ENCODE measurements around the gene SLCO1A2.

Gene SLCO1A2

DNA sequence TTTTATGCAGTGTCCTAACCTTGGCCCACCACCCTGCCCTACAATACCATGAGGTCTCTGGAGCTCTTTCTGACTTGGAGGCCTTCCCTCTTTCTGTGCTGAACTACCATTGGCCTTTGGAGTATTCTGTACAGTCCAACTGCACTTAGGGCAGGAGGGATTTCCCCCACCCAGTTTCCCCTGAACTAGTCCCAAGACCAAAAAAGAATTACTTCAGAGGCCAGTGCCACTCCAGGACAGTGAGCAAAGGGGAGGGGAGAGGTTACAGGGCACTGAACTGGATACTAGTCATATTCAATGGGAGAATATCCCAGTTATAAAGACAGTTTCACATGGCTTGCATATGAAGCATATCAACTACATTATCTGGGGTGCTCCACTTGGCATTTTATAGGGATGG is 6.1 kb downstream of the SLCO1A2 start:
- DNase-seq = no peak

DNA sequence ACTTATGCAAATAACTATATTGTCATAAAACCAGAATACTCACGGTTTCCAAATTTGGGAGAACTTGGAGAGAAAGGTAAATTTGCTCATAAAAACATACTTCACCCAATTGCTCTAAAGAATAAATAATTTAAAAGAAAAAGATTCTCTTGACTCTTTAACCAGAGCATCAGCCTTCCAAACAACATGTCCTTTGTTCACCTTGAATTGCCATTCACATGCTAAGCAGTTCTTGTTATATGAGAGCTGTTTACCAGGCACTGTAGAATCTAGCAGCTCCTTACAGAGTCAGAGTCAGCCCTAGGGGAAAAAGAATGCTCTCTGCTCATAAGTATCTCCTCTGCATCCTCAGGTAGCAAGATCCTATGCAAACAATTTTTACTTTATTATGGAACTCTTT is 10.2 kb downstream of the SLCO1A2 start:
- no peak for DNase-seq

DNA sequence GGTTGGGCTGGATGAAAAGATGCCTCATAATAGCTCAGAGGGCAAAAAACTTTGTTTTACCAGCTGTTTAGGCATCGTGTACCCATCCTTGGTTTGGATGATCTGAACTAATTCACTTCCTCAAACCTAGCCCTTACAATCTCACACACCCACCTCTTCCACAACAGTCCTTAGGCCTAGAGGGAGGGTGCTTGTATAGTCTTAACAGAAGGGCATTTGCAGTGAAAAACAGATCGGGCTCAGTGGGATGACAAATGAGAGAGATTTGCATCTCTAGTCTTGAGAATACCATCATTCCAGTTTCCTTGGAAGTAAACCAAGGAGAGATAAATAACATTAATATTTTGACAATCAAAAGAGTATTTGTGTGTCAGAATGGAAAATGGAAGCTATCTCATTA is 11.0 kb downstream of the SLCO1A2 start:
- no peak for DNase-seq

DNA sequence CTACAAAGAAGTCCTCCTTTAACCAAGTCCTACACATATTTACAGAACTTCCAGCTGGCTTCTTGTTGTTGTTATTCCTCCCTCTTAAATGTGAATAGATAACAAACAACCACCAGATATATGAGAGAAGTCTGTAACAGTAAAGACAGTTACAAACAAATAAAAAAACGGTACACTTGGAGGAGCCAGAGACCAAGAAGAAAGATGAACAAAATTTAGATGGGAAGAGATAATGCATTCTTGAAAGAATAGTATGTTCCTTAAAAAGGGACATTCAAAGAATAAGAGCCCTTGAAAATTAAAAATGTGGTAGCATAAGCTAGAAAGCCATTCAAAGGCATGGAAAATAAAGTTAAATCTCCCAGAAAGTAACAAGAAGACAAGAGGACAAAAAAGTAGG is 25.9 kb downstream of the SLCO1A2 start:
- no peak for DNase-seq

DNA sequence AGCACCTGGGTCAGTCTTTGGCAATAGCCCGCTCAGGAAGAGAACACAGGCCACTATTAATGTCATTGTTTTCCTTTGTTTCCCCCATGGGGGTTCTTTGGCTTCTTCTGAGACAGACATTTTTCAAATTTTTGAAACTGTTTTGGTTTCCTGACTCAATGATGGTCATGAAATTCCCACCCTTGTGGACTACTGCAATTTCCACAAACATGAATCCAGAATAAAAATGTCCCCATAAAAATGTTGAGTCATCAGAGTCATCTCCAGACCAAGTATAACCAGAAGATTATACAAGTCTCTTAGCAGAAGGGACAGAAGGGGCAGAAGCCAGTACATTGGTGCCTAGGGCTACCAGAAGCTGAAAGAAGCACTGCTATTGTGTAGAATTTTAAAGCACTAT is 29.1 kb downstream of the SLCO1A2 start:
- no peak for DNase-seq

DNA sequence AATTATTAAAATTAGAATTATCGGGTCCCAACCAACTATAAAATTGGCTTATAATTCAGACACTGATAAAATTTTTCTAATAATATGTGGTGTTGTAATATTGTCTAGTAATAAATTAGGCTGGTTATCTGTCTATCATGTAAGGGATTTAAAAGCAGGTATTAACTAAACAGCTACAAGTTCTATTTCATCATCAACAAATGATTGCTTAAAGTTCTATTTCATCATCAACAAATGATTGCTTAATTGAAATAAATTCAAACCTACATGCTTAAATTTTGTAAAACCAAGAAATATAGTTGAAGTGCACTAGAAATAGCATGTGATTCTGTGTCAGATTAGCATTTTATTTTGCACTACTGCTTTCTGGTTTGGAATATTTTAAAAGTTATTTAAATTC is 34.1 kb downstream of the SLCO1A2 start:
- no peak for DNase-seq

DNA sequence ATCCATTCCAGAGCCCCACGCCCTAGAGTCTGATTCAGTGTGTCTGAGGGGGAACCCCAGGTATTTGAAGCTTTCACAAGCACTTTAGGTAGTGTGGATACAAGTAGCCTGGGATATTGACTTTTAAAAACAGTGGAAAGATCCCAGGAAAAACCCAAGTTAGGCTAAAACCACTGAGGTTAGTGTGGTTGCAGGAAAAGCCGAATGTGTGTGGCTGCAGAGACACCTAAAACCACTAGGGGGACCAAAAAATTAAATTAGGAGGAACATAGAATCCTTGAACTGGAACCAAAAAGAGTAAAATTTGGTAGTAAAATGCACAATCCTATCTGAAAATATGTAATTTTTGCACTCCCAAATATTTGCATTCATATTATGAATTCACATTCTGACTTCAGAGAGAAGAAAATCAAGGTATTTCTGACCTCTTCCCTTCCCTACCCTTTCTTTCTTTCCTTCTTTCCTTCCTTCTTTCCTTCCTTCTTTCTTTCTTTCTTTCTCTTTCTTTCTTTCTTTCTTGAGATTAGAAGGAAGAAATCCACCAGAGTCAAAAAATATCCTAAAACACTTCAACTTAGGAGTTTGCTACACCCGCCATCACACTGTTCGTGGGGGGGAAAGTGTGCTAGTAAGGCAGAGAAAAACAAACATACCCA is 37.8 kb downstream of the SLCO1A2 start:
- DNase-seq = peak; percentile 35 to 57

DNA sequence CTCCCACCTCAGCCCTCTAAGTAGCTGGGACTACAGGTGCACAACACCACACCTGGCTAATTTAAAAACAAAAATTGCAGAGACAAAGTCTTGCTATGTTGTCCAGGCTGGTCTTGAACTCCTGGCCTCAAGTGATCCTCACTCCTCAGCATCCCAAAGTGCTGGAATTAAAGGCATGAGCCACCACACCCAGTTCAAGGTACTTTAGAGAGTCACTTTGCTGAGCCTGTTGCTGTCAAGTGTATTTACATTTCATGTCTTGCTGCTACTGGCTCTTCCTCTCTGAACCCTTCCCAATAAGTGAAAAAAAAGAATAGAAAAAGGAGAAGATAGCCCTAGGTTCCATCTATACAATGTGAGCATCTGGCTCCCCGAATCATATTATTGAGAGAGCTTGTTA is 38.4 kb downstream of the SLCO1A2 start:
- no peak for DNase-seq

DNA sequence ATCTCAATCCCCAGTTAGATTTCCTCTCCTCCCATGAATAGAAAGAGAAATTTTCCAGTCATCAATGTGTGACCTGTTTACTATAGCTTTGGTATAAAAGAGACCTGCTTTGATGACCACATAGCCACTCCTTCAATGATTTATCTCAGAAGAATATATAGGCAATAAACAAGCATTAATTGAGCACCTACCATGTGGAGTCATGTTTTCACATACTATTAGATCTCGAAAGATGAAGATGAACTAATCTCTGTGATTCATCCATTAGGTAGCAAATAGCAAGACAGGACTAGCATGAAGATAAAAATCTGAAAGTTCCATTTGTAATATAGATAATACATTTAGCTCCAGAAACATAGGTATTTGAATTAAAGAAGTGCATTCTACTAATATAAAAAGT is 40.5 kb downstream of the SLCO1A2 start:
- no peak for DNase-seq

DNA sequence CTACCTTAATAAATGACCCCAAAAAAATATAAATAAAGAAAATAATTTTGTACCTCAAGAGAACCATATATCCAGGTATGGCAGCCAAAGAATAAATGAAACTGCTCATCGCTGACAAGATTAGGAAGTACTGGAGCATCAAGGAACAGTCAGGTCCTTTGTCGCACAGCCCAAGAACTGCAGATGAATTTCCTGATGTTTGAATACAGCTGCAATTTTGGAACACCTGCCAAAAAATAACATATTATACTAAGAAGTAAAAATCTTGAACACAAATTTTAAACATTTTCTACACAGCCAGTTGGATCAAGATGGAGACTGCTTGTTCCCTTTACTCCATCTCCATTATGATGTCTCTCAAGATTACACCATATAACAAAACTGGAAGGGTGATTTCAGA is 42.6 kb downstream of the SLCO1A2 start:
- DNase-seq = no peak

DNA sequence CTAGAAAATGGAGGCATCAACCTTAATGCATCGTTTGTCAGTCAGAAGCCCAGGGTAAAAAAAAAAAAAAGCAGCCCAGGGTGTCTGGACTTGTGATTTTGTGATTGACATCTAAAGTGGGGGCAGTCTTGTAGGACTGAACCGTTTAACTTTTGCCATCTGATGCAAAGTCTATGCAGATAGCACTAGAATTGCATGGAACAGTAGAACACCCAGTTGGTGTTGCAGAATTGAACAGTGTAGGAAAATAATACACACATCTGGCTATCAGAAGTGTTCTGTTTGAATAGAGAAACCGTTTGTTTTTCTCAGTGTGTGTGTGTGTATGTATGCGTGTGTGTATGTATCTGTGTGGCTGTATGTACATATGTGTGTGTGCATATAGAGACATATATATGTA is 45.0 kb downstream of the SLCO1A2 start:
- DNase-seq = no peak

DNA sequence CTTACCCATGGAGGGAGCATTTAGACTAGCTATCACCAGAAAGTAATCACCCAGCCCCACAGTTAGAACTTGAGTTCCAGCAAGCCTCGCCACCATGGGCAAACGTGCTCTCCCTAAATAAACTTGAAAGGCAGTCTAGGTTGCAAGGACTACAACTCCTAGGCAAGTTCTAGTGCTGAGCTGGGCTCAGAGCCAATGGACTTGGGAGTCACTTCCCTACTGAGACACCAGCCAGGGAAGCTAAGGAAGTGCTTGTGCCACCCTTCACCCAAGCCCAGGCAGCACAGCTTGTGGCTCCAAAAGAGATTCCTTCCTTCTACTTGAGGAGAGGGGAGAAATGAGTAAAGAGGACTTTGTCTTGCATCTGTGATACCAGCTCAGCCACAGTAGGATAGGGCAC is 57.9 kb downstream of the SLCO1A2 start:
- DNase-seq = peak in 1 of 2 experiments; percentile 11

DNA sequence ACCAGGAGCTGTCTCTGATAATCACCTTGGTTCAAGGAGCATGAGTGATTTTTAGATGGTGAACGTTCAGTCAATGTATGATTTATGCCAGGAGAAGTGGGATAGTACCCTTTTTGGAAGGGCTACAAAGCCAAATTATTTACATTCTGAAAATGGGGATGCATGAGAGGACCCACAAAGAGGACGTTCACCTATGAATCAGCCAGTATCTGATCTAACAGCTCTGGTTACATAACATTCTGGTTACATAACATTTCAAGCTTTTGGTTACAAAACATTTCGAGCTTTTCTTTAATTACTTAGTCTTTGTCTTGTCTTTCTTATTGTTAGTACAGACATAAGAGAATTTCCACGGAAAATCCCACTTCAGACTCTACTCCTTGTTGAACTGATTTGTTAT is 68.8 kb downstream of the SLCO1A2 start:
- DNase-seq = no peak

DNA sequence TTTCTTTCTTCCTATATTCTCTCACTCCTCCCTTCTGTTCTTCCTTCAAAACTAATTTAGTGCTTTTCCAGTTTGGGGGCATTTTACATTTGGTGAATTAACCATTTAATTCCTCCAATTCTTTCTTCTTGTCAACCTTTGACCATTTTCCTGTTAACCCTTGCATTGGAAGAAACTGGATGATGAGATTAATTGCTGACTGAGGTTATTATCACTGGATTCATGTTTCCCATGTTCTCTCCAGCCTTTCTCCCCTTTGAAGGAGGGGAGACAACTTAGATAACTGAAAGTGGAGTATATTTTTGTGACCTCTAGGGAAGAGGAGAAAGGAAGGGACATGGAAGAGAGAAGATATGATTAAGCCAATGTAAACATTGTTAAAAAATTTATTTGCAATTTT is 70.5 kb downstream of the SLCO1A2 start:
- DNase-seq = no peak

DNA sequence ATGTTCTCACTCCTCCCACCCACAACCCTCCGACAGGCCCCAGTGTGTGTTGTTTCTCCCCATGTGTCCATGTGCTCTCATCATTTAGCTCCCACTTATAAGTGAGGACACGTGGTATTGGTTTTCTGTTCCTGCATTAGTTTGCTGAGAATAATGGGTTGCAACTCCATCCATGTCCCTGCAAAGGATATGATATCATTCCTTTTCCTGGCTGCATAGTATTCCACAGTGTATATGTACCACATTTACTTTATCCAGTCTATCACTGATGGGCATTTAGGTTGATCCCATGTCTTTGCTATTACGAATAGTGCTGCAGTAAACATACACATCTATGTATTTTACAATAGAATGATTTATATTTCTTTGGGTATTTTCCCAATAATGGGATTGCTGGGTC is 77.5 kb downstream of the SLCO1A2 start:
- no peak for DNase-seq

DNA sequence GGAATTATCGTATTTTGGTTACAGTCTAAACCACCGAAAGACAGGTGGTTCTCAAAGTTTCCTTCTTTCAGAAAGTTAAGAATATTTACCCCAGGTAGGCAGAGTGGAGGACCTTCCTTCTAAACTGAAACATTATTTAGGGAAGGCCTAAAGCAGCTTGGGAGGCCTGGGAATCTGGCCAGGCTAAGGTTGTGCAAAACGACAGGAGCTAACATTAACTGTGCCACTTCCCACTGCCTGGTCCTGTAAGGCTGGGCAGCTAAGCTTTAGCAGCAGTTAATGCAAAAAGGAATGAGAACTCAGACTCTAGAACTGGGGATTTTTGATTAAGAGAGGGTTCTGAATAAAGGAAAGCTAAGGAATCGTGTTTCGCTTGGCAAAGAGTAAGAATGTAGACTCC is 82.6 kb downstream of the SLCO1A2 start:
- DNase-seq = no peak

DNA sequence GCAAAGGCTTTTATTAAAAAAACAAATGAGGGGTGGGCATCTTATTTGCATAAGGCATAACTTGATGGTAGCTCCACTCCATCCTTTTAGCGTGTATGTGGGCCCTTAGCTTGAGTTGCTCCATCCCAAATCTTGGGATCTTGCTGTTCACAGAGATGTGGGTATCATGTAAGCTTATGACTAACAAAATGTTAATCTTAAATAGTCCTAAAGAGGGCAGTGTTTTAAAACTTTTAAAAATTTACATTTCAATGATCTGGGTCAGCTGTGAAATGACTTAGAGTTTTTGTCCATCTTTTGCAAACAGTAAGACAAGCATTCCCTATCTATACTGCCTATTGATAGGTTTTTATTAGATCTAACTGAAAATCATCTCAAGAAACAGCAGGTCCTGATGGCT is 86.0 kb downstream of the SLCO1A2 start:
- DNase-seq = peak; percentile 44 to 69

DNA sequence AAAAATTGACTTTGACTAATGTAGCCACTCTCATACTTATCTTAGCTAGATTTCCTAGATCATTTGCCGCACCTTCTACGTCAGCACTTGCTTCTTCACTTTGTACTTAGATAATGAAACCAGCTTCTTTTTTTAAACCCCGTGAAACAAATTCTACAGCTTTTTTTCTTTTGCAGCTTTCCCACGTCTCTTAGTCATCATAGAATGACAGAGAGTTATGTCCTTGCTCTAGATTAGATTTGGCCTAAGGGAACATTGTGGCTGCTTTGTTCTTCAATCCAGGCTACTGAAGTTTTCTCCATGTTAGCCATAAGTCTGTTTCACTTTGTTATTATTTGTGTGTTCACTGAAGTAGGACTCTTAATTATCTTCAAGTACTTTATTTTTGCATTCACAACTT is 94.9 kb downstream of the SLCO1A2 start:
- no peak for DNase-seq

DNA sequence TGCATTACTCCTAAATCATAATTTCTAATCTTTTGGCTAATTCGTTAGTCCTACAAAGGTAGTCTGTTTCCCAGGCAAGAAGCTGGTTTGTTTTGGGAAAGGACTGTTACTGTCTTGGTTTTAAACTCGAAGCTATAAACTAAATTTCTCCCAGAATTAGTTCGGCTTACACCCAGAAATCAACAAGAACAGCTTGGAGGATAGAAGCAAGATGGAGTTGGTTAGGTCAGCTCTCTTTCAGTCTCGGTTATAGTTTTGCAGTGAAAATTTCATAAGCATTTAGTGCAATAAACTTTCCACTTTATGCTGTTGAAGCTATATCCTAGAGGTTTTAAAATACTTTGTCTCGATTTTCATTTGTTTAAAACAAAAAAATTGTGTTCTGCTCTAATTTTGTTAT is 100.3 kb downstream of the SLCO1A2 start:
- no peak for DNase-seq

DNA sequence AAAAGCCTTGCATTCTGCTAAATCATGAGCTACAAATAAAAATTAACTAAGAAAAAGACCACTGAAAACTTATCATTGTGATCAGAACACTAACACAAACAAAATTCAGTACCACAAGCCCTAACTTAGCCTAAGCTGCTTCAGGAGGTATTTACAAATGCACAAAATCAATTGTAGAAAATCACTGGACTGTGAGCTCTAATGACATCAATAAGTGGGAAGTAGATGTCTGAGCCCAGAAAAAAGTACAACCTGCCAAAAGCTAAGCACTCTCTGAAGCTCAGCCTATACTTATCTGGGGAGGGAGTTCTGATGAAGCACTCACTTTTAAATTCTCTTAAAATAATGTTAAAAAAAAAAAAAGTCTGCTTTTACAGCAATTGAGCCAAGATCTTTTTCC is 110.8 kb downstream of the SLCO1A2 start:
- no peak for DNase-seq

DNA sequence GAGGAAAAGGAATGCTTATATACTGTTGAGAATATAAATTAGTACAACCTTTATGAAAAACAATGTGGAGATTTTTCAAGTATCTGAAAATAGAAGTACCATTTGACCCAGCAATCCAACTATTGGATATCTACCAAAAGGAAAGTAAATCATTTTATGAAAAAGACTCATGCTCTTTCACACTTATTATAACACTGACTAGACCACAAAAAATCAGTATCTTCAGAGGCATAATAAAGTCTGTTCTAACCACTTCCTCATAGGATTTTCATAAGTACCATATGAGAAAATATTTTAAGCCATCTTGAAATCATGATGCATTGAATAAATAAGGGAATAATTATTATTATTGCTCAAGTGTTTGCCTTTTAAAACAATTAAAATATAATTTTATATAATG is 112.9 kb downstream of the SLCO1A2 start:
- peak; percentile 30 to 57 for DNase-seq

DNA sequence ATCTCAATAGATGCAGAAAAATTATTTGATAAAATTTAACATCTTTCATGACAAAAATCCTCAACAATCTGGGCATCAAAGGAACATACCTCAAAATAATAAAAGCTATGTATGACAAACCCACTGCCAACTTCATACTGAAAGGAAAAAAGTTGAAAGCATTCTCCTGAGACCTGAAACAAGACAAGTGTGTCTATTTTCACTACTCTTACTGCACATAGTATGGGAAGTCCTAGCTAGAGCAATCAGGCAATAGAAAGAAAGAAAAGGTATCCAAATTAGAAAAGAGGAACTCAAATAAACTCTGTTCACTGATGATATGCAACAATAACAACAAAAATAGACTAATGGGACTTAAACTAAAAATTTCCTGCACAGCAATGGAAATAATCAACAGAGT is 113.6 kb downstream of the SLCO1A2 start:
- DNase-seq = no peak

DNA sequence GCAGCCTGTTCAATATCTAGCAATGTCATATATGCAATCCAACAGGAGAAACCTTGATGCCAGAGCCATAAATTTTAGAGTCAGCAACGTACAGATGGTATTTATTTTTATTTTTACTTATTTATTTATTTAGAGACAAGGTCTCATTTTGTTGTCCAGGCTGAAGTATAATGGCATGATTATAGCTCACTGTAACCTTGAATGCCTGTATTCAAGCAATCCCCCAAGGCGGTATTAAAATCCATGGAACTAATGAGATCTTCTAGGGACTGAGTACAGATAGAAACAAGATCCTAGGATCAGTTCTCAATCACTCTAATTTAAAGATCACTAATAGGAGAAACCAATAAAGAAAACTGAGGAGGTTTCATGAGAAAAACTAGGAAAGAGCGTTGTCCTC is 114.5 kb downstream of the SLCO1A2 start:
- no peak for DNase-seq

DNA sequence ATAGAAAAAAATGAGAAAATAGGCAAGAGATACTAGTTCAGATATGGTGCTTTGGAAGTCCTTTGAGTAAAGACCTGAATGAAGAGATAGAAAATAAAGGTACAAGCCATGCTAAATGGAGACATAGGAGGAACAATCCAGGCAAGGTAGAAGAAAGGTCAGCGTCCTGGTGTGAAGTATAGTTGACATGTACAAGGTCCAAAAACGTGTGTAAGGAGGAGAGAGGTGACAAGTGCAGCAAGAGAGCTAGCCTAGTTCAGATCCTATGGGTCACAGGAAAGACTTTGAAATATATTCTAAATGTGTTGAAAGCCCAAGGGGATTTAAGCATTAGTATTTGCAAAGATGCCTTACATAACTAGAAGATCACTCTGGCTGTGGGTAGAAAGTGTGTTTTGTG is 115.5 kb downstream of the SLCO1A2 start:
- DNase-seq = no peak
